Dendritic cell treated with granulocyte-macrophage colony-stimulating factor and Interleukin-4, amounts not matched to agents 40 ng/mL and 50 ng/mL, for 4 days (primary cell): ENCODE results near the gene SPTSSA.

Source experiments
- H3K27ac Mint-ChIP-seq: one replicate; pipeline ENCODE4 v1.8.0; 2022; ENCODE audit warnings: mild to moderate bottlenecking, mixed read lengths
- H3K27me3 Mint-ChIP-seq: one replicate; pipeline ENCODE4 v1.8.0; 2022; ENCODE audit warnings: mild to moderate bottlenecking, mixed read lengths
- H3K36me3 Mint-ChIP-seq: one replicate; pipeline ENCODE4 v1.8.0; 2022; ENCODE audit warnings: low read depth, mixed read lengths
- H3K4me1 Mint-ChIP-seq: one replicate; pipeline ENCODE4 v1.8.0; 2022; ENCODE audit warnings: low read depth, mixed read lengths
- H3K4me3 Mint-ChIP-seq: one replicate; pipeline ENCODE4 v1.8.0; 2022; ENCODE audit warnings: mild to moderate bottlenecking, moderate library complexity, mixed read lengths
- H3K9me3 Mint-ChIP-seq: one replicate; pipeline ENCODE4 v1.8.0; 2022; ENCODE audit warnings: mixed read lengths
- intact Hi-C: fragments of 100-400 bp; cut with micrococcal nuclease; formaldehyde crosslinking; loops from one replicate; pipeline ENCODE4 v1.15.0; 2022

The SPTSSA gene

DNA sequence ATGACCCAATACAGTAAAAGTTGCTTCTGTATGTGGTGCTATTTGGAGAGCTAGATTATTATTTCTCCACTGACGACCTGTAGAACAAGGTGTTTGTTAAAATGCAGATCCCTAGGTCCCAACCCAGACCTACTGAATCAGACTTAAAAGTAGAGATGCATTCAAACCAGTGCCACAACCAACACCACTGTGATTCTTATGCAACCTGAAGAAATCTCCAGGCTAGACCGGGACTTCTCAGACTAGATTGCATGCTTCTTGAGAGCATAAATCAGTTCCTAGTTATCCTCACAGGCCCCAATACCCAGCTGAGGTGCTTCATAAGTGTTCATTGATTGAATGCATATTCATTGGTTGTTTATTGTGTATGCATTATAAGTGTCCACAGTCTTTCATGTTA lies 78.2 kb downstream of the SPTSSA start:
- intact Hi-C loops, result no loop called here
- Mint-ChIP-seq H3K36me3 (no peaks in the 10 kb centered on the region), H3K27ac (no peak overlapping the region), H3K9me3 (no peaks in the 10 kb centered on the region), H3K4me3 (no peak overlapping the region), H3K27me3 (peaks cover 1% of the 10 kb centered on the region), H3K4me1 (no peaks in the 10 kb centered on the region)
